Cardiac fibroblast (primary cell): ENCODE data around the gene ARCN1.

ENCODE experiments used
- DNase-seq, 2 donors: peaks; one replicate each; pipeline versions ENCODE4 v3.0.0 to v3.0.0-alpha.2; 2010; ENCODE audit warnings: low read depth in 2 of 2
- H3K4me3 ChIP-seq, 2 donors: replicated peaks in 1 of 2; 1 replicate in 1 of 2; 2 replicates in 1 of 2; pipeline ENCODE4 v1.5.1; 2011; ENCODE audit warnings: low read depth in 2 of 2, low read length in 2 of 2, mild to moderate bottlenecking in 2 of 2, moderate library complexity in 1 of 2
- TF ChIP-seq, protein P1 (sequence below): IDR thresholded peaks from one replicate; pipeline ENCODE4 v1.5.1; 2011; ENCODE audit warnings: low read depth, mild to moderate bottlenecking, low read length, inconsistent platforms

Gene ARCN1

GRCh38 chr11:118622376-118623268, 50.4 kb downstream of the ARCN1 start:
- H3K4me3 ChIP-seq: peak overlapping the region; percentile 57 to 64
- TF ChIP-seq, protein P1, sequence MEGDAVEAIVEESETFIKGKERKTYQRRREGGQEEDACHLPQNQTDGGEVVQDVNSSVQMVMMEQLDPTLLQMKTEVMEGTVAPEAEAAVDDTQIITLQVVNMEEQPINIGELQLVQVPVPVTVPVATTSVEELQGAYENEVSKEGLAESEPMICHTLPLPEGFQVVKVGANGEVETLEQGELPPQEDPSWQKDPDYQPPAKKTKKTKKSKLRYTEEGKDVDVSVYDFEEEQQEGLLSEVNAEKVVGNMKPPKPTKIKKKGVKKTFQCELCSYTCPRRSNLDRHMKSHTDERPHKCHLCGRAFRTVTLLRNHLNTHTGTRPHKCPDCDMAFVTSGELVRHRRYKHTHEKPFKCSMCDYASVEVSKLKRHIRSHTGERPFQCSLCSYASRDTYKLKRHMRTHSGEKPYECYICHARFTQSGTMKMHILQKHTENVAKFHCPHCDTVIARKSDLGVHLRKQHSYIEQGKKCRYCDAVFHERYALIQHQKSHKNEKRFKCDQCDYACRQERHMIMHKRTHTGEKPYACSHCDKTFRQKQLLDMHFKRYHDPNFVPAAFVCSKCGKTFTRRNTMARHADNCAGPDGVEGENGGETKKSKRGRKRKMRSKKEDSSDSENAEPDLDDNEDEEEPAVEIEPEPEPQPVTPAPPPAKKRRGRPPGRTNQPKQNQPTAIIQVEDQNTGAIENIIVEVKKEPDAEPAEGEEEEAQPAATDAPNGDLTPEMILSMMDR: no peak
- DNase-seq: peak; percentile 67 to 76

DNA sequence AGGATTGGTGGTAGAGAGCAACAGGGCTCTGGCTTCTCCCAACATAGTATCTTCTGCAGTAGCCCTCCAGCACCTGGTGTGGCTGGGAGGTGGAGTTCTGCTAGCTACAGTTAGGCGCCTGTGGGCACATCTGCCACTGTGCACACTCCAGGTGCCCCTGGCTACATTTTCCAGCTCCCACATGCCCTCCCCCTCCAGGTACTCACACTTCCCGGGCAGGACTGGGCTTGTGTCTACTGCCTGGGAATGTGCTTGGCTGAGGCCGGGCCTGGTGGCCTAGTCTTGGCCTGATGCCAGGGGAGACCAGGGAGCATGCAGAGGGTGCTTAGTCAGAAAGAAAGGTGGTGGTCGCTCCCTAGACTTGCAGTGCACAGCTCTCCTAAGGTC, 51.1 kb downstream of the ARCN1 start:
- H3K4me3 ChIP-seq: no peak overlapping the region
- TF ChIP-seq, protein P1: no peak
- DNase-seq: peak; percentile 53 to 55

GRCh38 chr11:118625036-118625690, 53.0 kb downstream of the ARCN1 start:
- TF ChIP-seq, protein P1: no peak
- no peak overlapping the region for H3K4me3 ChIP-seq
- no peak for DNase-seq

DNA sequence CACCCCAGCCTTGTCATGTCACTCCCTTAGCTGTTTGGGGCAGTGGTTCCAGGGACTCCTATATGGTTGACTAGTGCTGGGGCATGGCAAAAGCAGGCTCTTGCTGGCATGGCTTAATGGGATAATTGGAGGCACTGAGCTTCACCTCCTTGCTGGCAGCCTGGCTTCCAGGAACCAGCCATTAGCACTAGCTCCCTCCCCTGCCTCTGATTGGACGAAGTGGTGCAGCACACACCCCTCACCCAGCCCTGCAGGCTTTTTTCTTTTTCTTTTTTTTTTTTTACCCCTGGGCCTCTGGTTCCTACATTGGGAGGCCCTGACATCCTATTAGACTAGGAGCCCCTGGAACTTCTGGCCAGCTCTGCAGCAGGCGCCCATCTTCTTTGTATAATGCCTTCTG, 53.8 kb downstream of the ARCN1 start:
- TF ChIP-seq, protein P1: no peak
- no peak for DNase-seq
- no peak overlapping the region for H3K4me3 ChIP-seq

DNA sequence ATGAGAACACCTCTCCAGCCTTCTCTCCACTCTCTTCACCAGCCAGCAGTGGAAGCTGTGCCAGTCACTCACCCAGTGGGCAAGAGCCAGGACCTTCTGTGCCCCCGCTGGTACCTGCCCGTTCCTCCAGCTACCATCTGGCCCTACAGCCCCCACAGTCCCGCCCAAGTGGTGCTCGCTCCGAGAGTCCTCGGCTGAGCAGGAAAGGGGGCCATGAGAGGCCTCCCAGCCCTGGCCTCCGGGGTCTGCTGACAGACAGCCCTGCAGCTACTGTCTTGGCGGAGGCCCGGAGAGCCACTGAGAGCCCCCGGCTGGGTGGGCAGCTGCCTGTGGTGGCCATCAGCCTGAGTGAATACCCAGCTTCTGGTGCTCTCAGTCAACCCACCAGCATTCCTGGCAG, 55.4 kb downstream of the ARCN1 start:
- no peak for DNase-seq
- TF ChIP-seq, protein P1: no peak
- H3K4me3 ChIP-seq: no peak overlapping the region

GRCh38 chr11:118628031-118628430, 55.8 kb downstream of the ARCN1 start:
- TF ChIP-seq, protein P1: no peak
- no peak overlapping the region for H3K4me3 ChIP-seq
- no peak for DNase-seq
